Lower leg skin (tissue), 4 donors: ENCODE results near the gene SRCAP. TPM values are rescaled to one million over a fixed set of nuclear protein-coding genes. Genes with fewer than 3 reads are reported as not detected.

Source experiments
- DNase-seq, 2 donors: peaks; one replicate each; pipeline ENCODE4 v3.0.0-alpha.2; 2019; ENCODE audit warnings: low spot score in 2 of 2
- H3K4me3 ChIP-seq: fragments of 200-600 bp; sonication (generic); 2 replicates; pipeline ENCODE4 v1.5.1; 2017; ENCODE audit warnings: mild to moderate bottlenecking, low read depth; ENCODE audit not compliant: poor library complexity, severe bottlenecking
- POLR2A ChIP-seq, 2 donors: fragments of 450-650 bp; IDR thresholded peaks; one replicate each; pipeline ENCODE4 v1.6.1; 2016 to 2017; ENCODE audit warnings: antibody characterized with exemption in 2 of 2, mild to moderate bottlenecking in 1 of 2, moderate library complexity in 1 of 2
- WGBS, 2 donors: methylation state at CpG; one replicate each; pipeline ENCODE4 v1.1.5; 2018; 5-methylcytosine and 5-hydroxymethylcytosine counted together
- intact Hi-C: fragments of 100-400 bp; cut with DNase I; formaldehyde crosslinking; loops from one replicate; pipeline ENCODE4 v1.15.0; 2023; ENCODE audit warnings: low total_unique reads
- total RNA-seq, 4 donors: library from RNA; depleted of rRNA; stranded (reverse); fragments of >200 nt; gene quantifications; one replicate each; pipeline ENCODE4 v1.1.0, GENCODE V29; 2016
- TF ChIP-seq, protein P1 (sequence below), 3 donors: fragments of 450-650 bp; IDR thresholded peaks; one replicate each; pipeline ENCODE4 v1.5.1; 2016; ENCODE audit warnings: antibody characterized with exemption in 3 of 3, mild to moderate bottlenecking in 3 of 3, moderate library complexity in 2 of 3

Gene SRCAP
- total RNA-seq, 4 donors from 2014 or later: 21.7 to 44.0 (median 33.7) TPM

DNA sequence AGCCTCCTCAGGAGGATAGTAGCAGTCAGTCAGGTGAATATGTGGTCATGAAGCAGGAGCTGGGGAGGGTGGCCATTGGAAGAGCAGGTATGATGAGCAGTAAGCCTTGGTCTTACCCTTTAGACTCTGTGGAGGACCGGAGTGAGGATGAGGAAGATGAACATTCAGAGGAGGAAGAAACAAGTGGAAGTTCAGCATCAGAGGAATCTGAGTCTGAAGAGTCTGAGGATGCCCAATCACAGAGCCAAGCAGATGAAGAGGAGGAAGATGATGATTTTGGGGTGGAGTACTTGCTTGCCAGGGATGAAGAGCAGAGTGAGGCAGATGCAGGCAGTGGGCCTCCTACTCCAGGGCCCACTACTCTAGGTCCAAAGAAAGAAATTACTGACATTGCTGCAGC, 12.7 kb downstream of the SRCAP start:
- intact Hi-C loops: no loop called here
- no peak overlapping the region for H3K4me3 ChIP-seq
- 88 to 100% methylated on average over 1 of the region's 1 CpG for WGBS, 2 donors
- no peak for DNase-seq
- TF ChIP-seq POLR2A (IDR thresholded peaks at IDR 0.05): no peak
- TF ChIP-seq, protein P1, sequence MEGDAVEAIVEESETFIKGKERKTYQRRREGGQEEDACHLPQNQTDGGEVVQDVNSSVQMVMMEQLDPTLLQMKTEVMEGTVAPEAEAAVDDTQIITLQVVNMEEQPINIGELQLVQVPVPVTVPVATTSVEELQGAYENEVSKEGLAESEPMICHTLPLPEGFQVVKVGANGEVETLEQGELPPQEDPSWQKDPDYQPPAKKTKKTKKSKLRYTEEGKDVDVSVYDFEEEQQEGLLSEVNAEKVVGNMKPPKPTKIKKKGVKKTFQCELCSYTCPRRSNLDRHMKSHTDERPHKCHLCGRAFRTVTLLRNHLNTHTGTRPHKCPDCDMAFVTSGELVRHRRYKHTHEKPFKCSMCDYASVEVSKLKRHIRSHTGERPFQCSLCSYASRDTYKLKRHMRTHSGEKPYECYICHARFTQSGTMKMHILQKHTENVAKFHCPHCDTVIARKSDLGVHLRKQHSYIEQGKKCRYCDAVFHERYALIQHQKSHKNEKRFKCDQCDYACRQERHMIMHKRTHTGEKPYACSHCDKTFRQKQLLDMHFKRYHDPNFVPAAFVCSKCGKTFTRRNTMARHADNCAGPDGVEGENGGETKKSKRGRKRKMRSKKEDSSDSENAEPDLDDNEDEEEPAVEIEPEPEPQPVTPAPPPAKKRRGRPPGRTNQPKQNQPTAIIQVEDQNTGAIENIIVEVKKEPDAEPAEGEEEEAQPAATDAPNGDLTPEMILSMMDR (IDR thresholded peaks at IDR 0.05): no peak

DNA sequence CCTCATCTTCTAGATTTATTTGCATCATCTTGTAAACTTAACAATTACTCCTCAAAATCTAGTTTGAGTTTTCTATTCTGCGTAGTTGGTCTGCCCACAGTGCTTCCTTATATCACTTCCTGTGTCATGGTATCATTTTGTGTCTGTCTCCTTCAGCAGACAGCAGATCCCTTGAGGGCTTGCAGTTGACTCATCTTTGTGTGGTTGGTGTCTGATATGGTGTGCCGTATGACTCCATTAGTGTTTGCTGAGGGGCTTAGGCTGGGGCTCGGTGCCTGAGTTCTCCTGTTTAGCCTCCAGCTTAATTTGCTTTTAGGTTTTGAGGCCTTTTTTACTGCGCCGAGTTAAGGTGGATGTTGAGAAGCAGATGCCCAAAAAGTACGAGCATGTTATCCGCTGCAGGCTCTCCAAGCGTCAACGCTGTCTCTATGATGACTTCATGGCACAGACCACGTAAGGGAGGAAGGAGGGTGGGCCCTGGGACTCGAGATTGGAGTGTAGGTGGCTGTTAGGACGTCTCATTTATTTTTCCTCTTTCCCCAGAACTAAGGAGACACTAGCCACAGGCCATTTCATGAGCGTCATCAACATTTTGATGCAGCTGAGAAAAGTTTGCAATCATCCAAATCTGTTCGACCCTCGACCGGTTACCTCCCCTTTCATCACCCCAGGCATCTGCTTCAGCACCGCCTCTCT, 16.9 kb downstream of the SRCAP start:
- 84 to 85% methylated on average over 17 of the region's 17 CpGs for WGBS, 2 donors
- TF ChIP-seq POLR2A (IDR thresholded peaks at IDR 0.05): no peak
- TF ChIP-seq, protein P1 (IDR thresholded peaks at IDR 0.05): no peak
- DNase-seq: no peak

DNA sequence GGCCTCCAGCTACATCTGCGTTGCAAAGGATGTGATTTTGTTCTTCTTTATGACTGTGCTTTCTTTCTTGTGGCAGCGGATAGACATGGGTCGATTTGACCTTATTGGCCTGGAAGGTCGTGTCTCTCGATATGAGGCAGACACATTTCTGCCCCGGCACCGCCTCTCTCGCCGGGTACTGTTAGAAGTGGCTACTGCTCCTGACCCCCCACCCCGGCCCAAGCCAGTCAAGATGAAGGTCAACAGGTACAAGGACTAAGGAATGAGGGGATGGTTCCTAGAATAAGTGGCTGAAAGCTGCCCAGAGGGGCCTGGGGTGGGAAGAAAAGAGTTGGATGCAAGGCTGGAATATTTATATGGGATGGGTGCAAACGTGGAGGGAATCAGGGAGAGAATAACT, 21.1 kb downstream of the SRCAP start:
- intact Hi-C loops: loop anchor here (10.0 kb wide), 1 partner anchor 55 kb away; no protein-coding TSS in a partner anchor
- WGBS, 2 donors: 91% methylated on average over 11 of the region's 11 CpGs
- no peak for DNase-seq
- H3K4me3 ChIP-seq: no peak overlapping the region
- TF ChIP-seq POLR2A (IDR thresholded peaks at IDR 0.05): no peak
- TF ChIP-seq, protein P1 (IDR thresholded peaks at IDR 0.05): no peak

More for the DNA sequence above, 16.9 kb downstream of the SRCAP start:
- intact Hi-C loops: no loop called here
- no peak overlapping the region for H3K4me3 ChIP-seq

DNA sequence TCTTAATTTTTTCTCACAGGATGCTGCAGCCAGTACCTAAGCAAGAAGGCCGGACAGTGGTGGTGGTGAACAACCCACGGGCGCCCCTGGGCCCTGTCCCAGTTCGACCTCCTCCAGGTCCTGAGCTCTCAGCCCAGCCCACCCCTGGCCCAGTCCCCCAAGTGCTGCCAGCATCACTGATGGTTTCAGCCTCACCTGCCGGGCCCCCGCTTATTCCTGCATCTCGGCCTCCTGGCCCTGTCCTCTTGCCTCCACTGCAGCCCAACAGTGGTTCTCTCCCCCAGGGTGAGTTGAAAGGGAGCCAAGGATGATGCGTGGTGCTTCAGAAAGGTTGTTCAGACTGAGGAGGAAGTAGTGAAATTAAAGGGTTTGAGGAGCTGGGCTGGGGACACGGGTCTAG, 21.7 kb downstream of the SRCAP start:
- H3K4me3 ChIP-seq: no peak overlapping the region
- no peak for DNase-seq
- TF ChIP-seq POLR2A (IDR thresholded peaks at IDR 0.05): no peak
- TF ChIP-seq, protein P1 (IDR thresholded peaks at IDR 0.05): no peak
- intact Hi-C loops: loop anchor here (10.0 kb wide), 1 partner anchor 54 kb away; no protein-coding TSS in a partner anchor
- WGBS, 2 donors: 81 to 89% methylated on average over 8 to 9 of the region's 9 CpGs

DNA sequence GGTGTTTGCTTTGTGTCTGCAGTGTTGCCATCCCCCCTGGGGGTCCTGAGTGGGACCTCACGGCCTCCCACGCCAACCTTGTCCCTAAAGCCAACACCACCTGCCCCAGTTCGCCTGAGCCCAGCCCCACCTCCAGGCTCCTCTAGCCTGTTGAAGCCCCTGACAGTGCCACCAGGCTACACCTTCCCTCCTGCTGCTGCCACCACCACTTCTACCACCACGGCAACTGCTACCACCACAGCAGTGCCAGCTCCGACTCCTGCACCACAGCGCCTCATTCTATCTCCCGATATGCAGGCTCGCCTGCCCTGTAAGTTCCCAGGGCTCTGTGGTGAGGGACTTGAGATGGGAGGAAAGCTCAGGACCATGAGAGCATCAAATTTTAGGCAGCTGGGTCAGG, 22.2 kb downstream of the SRCAP start:
- TF ChIP-seq, protein P1 (IDR thresholded peaks at IDR 0.05): no peak
- no peak for TF ChIP-seq POLR2A (IDR thresholded peaks at IDR 0.05)
- intact Hi-C loops: loop anchor here (10.0 kb wide), 1 partner anchor 54 kb away; no protein-coding TSS in a partner anchor
- DNase-seq: no peak
- no peak overlapping the region for H3K4me3 ChIP-seq
- WGBS, 2 donors: 94 to 95% methylated on average over 8 of the region's 8 CpGs
